ENCODE results near the gene TNP2.
A peak's percentile ranks its signal among the peaks of the same experiment; 100 is the strongest.

TNP2 gene

DNA sequence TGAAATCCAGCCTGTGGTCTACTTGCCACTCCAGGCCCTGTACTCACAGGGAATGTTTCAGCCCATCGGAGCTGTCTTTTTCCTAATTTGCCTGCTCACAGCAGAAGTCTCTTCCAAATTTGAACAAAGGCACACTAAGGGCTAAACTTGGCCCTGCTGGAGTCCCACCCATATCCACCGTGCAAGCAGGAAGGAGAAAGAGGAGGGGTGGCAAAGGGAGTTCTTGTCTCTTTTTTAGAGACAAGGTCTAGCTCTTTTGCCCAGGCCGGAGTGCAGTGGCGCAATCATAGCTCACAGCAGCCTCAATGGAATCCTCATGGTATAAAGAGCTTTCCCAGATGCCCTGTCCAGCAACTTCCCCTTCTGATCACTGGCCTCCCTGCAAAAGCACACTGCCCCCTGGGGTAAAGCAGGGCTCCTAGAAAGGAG lies 14.7 kb upstream of the TNP2 start:
- TF ChIP-seq, protein P1, sequence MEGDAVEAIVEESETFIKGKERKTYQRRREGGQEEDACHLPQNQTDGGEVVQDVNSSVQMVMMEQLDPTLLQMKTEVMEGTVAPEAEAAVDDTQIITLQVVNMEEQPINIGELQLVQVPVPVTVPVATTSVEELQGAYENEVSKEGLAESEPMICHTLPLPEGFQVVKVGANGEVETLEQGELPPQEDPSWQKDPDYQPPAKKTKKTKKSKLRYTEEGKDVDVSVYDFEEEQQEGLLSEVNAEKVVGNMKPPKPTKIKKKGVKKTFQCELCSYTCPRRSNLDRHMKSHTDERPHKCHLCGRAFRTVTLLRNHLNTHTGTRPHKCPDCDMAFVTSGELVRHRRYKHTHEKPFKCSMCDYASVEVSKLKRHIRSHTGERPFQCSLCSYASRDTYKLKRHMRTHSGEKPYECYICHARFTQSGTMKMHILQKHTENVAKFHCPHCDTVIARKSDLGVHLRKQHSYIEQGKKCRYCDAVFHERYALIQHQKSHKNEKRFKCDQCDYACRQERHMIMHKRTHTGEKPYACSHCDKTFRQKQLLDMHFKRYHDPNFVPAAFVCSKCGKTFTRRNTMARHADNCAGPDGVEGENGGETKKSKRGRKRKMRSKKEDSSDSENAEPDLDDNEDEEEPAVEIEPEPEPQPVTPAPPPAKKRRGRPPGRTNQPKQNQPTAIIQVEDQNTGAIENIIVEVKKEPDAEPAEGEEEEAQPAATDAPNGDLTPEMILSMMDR (conservative IDR thresholded peaks at IDR 0.05; ENCODE audit: low read depth, low read length): no peak
- no peak overlapping the region for H3K4me3 ChIP-seq (ENCODE audit: low read depth, low read length)
- peak; percentile 15 for DNase-seq (ENCODE audit: low read depth)

DNA sequence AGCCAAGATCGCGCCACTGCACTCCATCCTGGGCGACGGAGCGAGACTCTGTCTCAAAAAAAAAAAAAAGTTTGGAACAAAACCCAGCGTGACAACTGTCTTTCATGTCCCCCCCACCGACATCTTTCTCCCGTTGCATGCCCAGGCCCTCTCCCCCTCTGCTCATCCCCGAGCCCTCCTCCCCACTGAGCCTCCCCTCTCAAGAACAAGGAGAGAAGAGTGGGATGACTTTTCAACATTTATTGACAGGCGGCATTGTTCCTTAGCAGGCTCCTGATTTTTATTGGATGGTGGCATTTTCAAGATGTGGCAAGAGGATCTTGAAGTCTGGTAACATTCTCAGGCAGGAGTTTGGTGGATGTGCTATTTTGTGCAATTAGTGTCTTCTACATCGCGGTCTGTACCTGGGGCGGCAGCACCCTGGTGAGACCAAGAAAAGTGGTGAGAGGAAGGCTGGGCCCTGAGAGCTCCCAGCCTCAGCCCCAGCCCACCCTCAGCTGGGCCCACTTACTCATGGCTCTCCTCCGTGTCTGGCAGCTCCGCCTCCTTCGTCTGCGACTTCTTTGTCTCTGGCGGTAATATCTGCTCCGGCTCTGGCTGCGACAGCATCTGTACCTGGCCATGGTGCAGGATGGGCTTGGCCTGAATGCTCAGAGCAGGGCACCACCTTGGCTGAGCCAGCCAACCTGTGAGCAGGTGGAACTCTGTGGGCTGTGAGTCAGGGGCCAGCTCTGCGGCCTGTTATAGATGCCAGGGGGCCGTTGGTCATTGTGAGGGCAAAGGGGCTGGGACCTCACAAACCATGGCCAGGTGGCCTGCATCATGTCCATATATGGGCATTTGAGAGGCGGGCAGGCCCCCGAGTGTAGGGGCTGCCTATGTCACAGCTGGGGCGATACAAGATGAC lies 11.7 kb upstream of the TNP2 start, which contains the start of gene PRM1:
TSS of gene PRM1 (minus strand) at position 715 of the 907 bp plus-strand sequence. CDS start at position 623, 92 bp downstream.
- no peak within 1 kb of the TSS for H3K4me3 ChIP-seq (ENCODE audit: low read depth, low read length)
- TF ChIP-seq, protein P1 (conservative IDR thresholded peaks at IDR 0.05; ENCODE audit: low read depth, low read length): no peak
- no peak for DNase-seq (ENCODE audit: low read depth)

DNA sequence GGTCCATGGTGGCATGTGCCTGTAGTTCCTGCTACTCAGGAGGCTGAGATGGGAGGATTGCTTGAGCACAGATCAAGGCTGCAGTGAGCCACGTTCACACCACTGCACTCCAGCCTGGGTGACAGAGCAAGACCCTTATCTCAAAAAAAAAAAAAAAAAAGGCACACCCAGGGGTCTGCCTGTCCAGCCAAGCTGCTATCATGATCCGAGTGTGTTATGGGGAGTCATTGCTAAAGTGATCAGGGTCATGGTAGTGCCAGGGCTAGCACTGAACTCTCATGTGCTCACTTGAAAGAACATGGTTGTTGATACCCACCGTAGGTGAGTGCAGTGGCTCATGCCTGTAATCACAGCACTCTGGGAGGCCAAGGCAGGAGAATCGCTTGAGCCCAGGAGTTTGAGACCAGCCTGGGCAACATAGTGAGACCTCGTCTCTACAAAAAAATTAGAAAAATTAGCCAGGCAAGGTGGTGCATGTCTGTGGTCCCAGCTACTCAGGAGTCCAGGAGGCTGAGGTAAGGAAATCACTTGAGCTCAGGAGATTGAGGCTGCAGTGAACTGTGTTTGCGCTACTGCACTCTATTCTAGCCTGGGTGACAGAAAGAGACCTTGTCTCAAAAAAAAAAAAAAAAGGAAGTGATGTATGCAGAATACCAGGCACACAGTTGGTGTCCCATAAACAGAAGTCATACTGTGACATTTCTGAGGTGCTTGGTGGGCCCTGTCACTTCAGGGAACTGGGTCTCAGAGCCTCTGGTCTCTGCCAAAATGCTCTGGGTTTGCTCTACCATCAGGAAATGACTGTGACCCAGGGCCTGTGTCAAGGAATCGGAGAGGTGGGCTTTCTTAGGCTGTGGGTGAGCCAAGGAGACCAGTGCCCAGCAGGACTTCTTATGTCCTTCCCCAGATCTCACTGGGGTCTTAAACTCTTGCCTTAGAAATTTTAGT lies 9.8 kb upstream of the TNP2 start:
- no peak for DNase-seq (ENCODE audit: low read depth)
- H3K4me3 ChIP-seq (ENCODE audit: low read depth, low read length): no peak overlapping the region
- TF ChIP-seq, protein P1 (conservative IDR thresholded peaks at IDR 0.05; ENCODE audit: low read depth, low read length): no peak

DNA sequence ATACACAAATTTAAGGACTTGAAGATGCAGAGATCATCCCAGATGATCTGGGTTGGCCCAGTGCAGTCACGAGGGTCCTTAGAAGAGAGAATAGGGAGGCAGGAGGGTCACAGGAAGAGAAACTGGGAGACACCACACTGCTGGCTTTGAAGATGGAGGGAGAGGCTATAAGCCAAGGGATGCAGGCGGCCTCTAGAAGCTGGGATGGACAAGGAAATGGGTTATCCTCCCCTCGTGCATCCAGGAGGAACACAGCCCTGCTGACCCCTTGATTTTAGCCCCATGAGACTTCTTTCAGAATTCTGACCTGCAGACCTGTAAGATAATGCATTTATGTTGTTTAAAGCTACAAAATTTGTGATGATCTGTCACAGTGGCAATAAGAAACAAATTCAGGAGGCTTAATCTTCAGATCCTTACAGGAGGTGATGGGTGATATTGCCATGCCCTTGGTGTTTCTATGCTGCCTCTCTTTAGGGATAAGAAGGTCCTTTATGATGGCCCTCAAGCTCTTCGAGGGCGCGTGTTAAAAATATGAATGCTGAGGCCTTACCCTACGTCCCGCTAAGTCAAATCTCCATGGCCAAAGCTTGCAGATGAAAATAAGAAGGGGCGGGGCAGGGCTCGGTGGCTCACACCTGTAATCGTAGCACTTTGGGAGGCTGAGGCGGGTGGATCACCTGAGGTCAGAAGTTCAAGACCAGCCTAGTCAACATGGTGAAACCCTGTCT lies 8.6 kb upstream of the TNP2 start:
- TF ChIP-seq, protein P1 (conservative IDR thresholded peaks at IDR 0.05; ENCODE audit: low read depth, low read length): no peak

DNA sequence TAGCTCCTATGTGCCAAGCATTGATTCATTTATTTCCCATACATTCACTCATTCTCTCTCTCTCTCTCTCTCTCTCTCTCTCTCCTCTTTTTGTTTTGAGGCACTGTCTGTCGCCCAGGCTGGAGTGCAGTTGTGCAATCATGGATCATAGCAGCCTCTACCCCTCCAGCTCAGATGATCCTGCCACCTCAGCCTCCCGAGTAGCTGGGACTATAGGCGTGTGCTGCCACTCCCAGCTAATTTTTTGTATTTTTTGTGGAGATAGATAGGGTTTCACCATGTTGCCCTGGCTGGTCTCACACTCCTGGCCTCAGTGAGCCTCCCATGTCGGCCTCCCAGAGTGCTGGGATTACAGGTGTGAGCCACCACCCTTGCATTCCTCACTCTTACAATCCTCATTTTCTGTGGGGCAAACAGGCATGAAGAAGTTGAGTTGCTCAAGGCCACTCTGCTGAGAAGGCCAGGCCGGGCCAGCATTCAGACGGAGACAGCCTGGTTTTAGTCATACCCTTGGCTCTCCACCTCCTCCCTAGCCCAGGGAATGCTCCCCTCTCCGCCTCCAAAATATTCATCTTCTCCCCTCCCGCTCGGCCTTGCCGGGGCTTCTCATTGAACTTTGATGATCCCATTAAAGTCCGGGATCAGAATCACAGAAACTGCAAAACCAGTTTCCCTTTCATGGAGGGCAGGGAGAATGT lies 7.9 kb upstream of the TNP2 start:
- DNase-seq (ENCODE audit: low read depth): no peak
- H3K4me3 ChIP-seq (ENCODE audit: low read depth, low read length): no peak overlapping the region
- TF ChIP-seq, protein P1 (conservative IDR thresholded peaks at IDR 0.05; ENCODE audit: low read depth, low read length): no peak

More for the DNA sequence above, 8.6 kb upstream of the TNP2 start:
- DNase-seq (ENCODE audit: low read depth): no peak
- H3K4me3 ChIP-seq (ENCODE audit: low read depth, low read length): no peak overlapping the region

Measured in choroid plexus epithelial cell (primary cell).